Measurements from ENCODE around the gene BRINP3. TPM values are rescaled to one million over a fixed set of nuclear protein-coding genes. Genes with fewer than 3 reads are reported as not detected.

Gene BRINP3
- total RNA-seq, 2 experiments from 2014 or later, result not detected

DNA sequence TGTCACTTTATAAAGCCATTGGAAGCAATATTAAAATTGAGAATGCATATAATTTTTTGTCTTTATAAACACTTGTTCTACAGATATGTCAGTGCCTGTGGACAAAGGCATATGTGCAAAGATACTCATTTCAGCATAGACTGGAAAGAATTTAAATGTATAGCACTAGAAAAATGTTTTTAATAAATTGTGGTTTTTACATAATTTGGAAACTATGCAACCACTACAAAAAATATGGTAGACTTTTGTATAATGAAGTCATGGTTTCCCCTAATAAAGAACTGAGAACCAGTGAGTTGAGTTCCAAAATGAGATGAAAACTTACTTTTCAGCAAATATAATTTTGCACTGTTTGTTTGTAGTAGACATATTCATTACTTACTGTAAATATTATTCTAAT is 48.5 kb downstream of the BRINP3 start:
- no peak for DNase-seq
- ATAC-seq, result no peak
- H3K36me3 Mint-ChIP-seq, result no peaks in the 10 kb centered on the region
- peaks cover 3% of the 10 kb centered on the region for H3K9me3 Mint-ChIP-seq (ENCODE audit: low read depth)
- H3K4me1 Mint-ChIP-seq, result no peaks in the 10 kb centered on the region
- no peak overlapping the region for H3K27ac Mint-ChIP-seq
- CTCF ChIA-PET, result no interaction called here
- H3K27me3 Mint-ChIP-seq, result no peaks in the 10 kb centered on the region
- H3K4me3 Mint-ChIP-seq, result no peak overlapping the region

DNA sequence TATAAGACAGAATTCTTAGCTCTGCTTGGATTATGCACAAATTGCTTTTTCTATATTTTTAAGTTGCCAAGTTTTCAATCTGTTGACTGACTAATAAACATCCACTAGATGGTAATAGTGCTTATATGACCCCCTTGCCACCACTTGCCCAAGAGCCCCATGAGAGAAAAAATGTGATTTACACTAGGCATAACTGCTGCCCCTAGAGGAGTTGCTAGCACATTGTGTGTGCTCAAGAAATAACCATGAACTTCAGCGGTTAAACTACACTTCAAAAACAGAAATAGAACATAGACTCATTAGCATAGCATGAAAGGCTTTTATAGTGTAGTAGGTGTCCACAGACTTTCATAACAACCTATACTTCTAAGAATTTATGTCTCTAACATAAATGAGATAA is 61.4 kb downstream of the BRINP3 start:
- Mint-ChIP-seq H3K4me1 (no peaks in the 10 kb centered on the region), H3K9me3 (ENCODE audit: low read depth) (peaks cover 7% of the 10 kb centered on the region)

GRCh38 chr1:190413142-190413541 is 64.5 kb downstream of the BRINP3 start:
- Mint-ChIP-seq H3K9me3 (ENCODE audit: low read depth) (peaks cover 4% of the 10 kb centered on the region), H3K4me1 (no peaks in the 10 kb centered on the region), H3K4me3 (no peak overlapping the region), H3K27me3 (no peaks in the 10 kb centered on the region), H3K36me3 (no peaks in the 10 kb centered on the region), H3K27ac (no peak overlapping the region)
- CTCF ChIA-PET, result no interaction called here
- ATAC-seq, result no peak
- DNase-seq, result no peak

More for the DNA sequence above, 61.4 kb downstream of the BRINP3 start:
- H3K27ac Mint-ChIP-seq, result no peak overlapping the region
- CTCF ChIA-PET, result no interaction called here
- H3K4me3 Mint-ChIP-seq, result no peak overlapping the region
- no peaks in the 10 kb centered on the region for H3K36me3 Mint-ChIP-seq
- no peak for ATAC-seq
- DNase-seq, result no peak
- H3K27me3 Mint-ChIP-seq, result no peaks in the 10 kb centered on the region

DNA sequence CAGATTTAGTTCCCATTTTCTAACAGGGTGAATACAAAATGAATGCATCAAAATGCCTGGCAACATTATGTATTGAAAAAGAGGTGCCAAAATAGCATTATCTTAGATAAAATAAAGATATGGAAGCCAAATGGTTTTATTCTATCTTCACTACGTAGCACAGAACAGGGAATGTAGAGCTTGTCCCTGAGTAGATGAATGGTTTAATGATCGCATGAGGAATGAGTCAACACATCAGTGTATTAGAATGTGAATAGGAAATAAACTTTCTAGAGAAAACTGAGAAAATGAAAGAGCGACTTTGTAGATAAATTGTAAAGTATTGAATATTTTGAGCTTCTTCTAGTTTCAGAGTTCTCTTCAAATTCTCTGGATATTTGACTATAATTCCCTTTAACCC is 74.3 kb downstream of the BRINP3 start:
- ATAC-seq (no peak), DNase-seq (no peak)
- Mint-ChIP-seq H3K36me3 (no peaks in the 10 kb centered on the region), H3K27ac (no peak overlapping the region), H3K27me3 (no peaks in the 10 kb centered on the region), H3K4me3 (no peak overlapping the region), H3K4me1 (no peaks in the 10 kb centered on the region), H3K9me3 (ENCODE audit: low read depth) (peaks cover 3% of the 10 kb centered on the region)
- CTCF ChIA-PET, result no interaction called here

- Mint-ChIP-seq H3K4me3 (no peak overlapping the region), H3K27me3 (no peaks in the 10 kb centered on the region), H3K4me1 (no peaks in the 10 kb centered on the region), H3K36me3 (no peaks in the 10 kb centered on the region), H3K27ac (no peak overlapping the region), H3K9me3 (ENCODE audit: low read depth) (no peaks in the 10 kb centered on the region)
- ATAC-seq (no peak), DNase-seq (no peak)
- CTCF ChIA-PET, result no interaction called here
Observed at GRCh38 chr1:190399233-190399632, 78.4 kb downstream of the BRINP3 start.

GRCh38 chr1:190391582-190391981 is 86.1 kb downstream of the BRINP3 start:
- no peak for ATAC-seq
- H3K4me1 Mint-ChIP-seq, result no peaks in the 10 kb centered on the region
- no peak overlapping the region for H3K27ac Mint-ChIP-seq
- no peak for DNase-seq
- CTCF ChIA-PET, result no interaction called here
- peaks cover 8% of the 10 kb centered on the region for H3K9me3 Mint-ChIP-seq (ENCODE audit: low read depth)
- no peaks in the 10 kb centered on the region for H3K36me3 Mint-ChIP-seq
- no peaks in the 10 kb centered on the region for H3K27me3 Mint-ChIP-seq
- no peak overlapping the region for H3K4me3 Mint-ChIP-seq

GRCh38 chr1:190377991-190378390 is 99.7 kb downstream of the BRINP3 start:
- Mint-ChIP-seq H3K4me3 (no peak overlapping the region), H3K36me3 (no peaks in the 10 kb centered on the region), H3K27ac (no peak overlapping the region), H3K4me1 (no peaks in the 10 kb centered on the region), H3K27me3 (no peaks in the 10 kb centered on the region), H3K9me3 (ENCODE audit: low read depth) (peaks cover 7% of the 10 kb centered on the region)
- CTCF ChIA-PET, result no interaction called here
- no peak for DNase-seq
- no peak for ATAC-seq

- peaks cover 7% of the 10 kb centered on the region for H3K9me3 Mint-ChIP-seq (ENCODE audit: low read depth)
- CTCF ChIA-PET, result no interaction called here
- no peaks in the 10 kb centered on the region for H3K36me3 Mint-ChIP-seq
- no peaks in the 10 kb centered on the region for H3K27me3 Mint-ChIP-seq
- no peaks in the 10 kb centered on the region for H3K4me1 Mint-ChIP-seq
- H3K4me3 Mint-ChIP-seq, result no peak overlapping the region
- no peak for DNase-seq
- no peak for ATAC-seq
- H3K27ac Mint-ChIP-seq, result no peak overlapping the region
Observed at GRCh38 chr1:190377294-190377693, 100.4 kb downstream of the BRINP3 start.

- Mint-ChIP-seq H3K27ac (no peak overlapping the region), H3K27me3 (no peaks in the 10 kb centered on the region), H3K4me1 (no peaks in the 10 kb centered on the region), H3K36me3 (no peaks in the 10 kb centered on the region), H3K9me3 (ENCODE audit: low read depth) (peaks cover 5% of the 10 kb centered on the region), H3K4me3 (no peak overlapping the region)
- DNase-seq (no peak), ATAC-seq (no peak)
- CTCF ChIA-PET, result no interaction called here
Observed at GRCh38 chr1:190376044-190376443, 101.6 kb downstream of the BRINP3 start.

DNA sequence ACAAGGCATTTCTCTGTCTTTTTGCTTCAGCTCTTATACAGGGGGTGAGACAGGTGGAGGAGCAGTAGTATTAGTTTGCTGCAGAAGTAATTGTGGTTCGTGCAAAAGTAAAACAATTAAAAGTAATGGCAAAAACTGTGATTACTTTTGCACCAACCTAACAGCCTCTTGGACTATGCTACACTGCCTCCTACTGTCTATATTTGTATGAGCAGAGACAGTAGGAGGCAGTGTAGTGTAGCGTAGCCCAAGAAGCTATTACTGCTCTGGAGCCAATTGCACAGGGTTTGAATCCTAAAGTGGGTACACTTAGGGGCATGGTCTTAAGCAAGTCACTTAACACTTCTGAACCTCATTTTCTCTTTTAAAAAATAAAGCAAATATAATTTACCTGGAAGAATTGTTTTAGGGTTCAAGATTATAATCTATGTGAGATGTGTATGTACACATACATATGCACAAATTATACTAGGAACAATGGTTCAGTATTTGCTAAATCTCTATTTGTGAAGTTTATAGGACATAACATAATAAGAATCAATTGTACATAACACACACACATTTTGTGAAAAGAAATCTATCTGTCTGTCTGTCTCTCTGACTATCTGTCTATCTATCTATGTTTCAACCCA is 103.8 kb downstream of the BRINP3 start:
- ATAC-seq (no peak), DNase-seq (no peak)
- Mint-ChIP-seq H3K27me3 (no peaks in the 10 kb centered on the region), H3K9me3 (ENCODE audit: low read depth) (peaks cover 3% of the 10 kb centered on the region), H3K4me3 (no peak overlapping the region), H3K4me1 (no peaks in the 10 kb centered on the region), H3K27ac (no peak overlapping the region), H3K36me3 (no peaks in the 10 kb centered on the region)
- CTCF ChIA-PET, result no interaction called here

GRCh38 chr1:190367200-190367599 is 110.5 kb downstream of the BRINP3 start:
- H3K27me3 Mint-ChIP-seq, result no peaks in the 10 kb centered on the region
- DNase-seq (no peak), ATAC-seq (no peak)
- no peaks in the 10 kb centered on the region for H3K4me1 Mint-ChIP-seq
- H3K4me3 Mint-ChIP-seq, result no peak overlapping the region
- H3K36me3 Mint-ChIP-seq, result no peaks in the 10 kb centered on the region
- no peak overlapping the region for H3K27ac Mint-ChIP-seq
- CTCF ChIA-PET, result no interaction called here
- H3K9me3 Mint-ChIP-seq (ENCODE audit: low read depth), result peaks cover 12% of the 10 kb centered on the region

DNA sequence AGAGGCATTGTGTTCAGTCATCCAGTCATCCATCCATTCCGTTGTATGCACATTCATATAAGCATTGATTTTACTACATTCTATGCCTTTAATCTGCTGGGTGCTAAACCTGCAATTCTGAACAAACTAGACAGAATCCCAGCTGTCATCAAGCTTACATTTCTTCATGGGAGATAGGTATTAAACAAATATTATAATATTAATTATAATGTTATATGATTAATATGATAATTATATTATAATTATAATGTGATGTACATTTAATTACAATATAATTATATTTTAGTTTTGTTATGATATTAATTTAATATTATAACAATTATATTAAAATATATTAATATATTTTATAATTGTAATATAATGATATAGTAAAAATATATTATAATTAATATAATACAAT is 112.4 kb downstream of the BRINP3 start:
- Mint-ChIP-seq H3K27ac (no peak overlapping the region), H3K4me3 (no peak overlapping the region), H3K27me3 (no peaks in the 10 kb centered on the region), H3K4me1 (no peaks in the 10 kb centered on the region), H3K9me3 (ENCODE audit: low read depth) (peaks cover 12% of the 10 kb centered on the region), H3K36me3 (no peaks in the 10 kb centered on the region)
- CTCF ChIA-PET, result no interaction called here
- DNase-seq, result no peak
- ATAC-seq, result no peak

GRCh38 chr1:190353538-190354101 is 124.0 kb downstream of the BRINP3 start:
- no peak overlapping the region for H3K4me3 Mint-ChIP-seq
- H3K27me3 Mint-ChIP-seq, result no peaks in the 10 kb centered on the region
- no peak overlapping the region for H3K27ac Mint-ChIP-seq

DNA sequence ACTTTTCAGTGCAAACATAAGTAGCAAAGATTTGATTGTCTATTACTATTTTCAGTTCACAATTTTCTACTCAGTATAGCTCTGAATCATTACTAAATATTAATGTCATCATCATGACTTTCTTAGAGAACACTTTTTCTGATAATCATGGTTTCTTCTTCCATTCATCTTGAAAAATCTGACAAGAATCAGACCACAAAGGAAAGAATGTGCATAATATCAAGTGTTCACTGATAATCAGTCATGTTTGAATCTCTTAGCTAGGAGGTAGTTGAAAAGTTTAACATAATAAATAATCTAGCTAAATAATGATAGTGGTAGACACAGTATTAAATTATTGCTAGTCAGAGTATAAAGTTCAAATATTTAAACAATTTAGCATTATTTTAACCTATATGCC is 133.2 kb downstream of the BRINP3 start:
- no peak overlapping the region for H3K4me3 Mint-ChIP-seq
- CTCF ChIA-PET, result no interaction called here
- H3K27ac Mint-ChIP-seq, result no peak overlapping the region
- no peaks in the 10 kb centered on the region for H3K27me3 Mint-ChIP-seq
- H3K4me1 Mint-ChIP-seq, result no peaks in the 10 kb centered on the region
- no peak for ATAC-seq
- H3K9me3 Mint-ChIP-seq (ENCODE audit: low read depth), result peaks cover 1% of the 10 kb centered on the region
- DNase-seq, result no peak
- H3K36me3 Mint-ChIP-seq, result no peaks in the 10 kb centered on the region

More at GRCh38 chr1:190353538-190354101, 124.0 kb downstream of the BRINP3 start:
- Mint-ChIP-seq H3K4me1 (no peaks in the 10 kb centered on the region), H3K36me3 (no peaks in the 10 kb centered on the region), H3K9me3 (ENCODE audit: low read depth) (peaks cover 7% of the 10 kb centered on the region)
- CTCF ChIA-PET, result no interaction called here
- ATAC-seq (no peak), DNase-seq (no peak)

DNA sequence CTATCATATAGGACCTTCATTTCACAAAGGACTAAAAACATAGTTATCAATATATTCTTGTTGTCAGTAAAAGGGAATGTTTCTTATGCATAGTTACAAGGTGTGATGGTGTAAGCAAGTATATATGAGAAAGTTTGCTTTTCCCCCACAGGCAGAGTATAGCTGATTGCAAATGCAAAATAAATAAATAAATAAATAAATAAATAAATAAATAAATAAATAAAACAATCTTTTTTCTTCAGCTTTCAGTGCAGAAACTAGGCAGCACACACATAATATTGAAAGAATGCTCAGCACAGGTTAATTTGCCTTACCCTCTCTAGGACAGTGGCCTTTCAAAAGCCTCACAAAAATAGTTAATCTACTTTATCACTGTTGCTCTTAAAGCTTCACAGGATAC is 138.8 kb downstream of the BRINP3 start:
- no peaks in the 10 kb centered on the region for H3K36me3 Mint-ChIP-seq
- no peaks in the 10 kb centered on the region for H3K27me3 Mint-ChIP-seq
- H3K4me1 Mint-ChIP-seq, result no peaks in the 10 kb centered on the region
- CTCF ChIA-PET, result no interaction called here
- H3K4me3 Mint-ChIP-seq, result no peak overlapping the region
- no peak for ATAC-seq
- H3K27ac Mint-ChIP-seq, result no peak overlapping the region
- DNase-seq, result no peak
- peaks cover 2% of the 10 kb centered on the region for H3K9me3 Mint-ChIP-seq (ENCODE audit: low read depth)

Data from activated CD8-positive, alpha-beta memory T cell treated with anti-CD3 and anti-CD28 coated beads, Interleukin-2, amount 10 ng/mL, durations not matched to agents 7 days and 5 days (primary cell).